GM13977 (cell line): ENCODE data around the gene CTNNBL1.

Experiments
- DNase-seq: peaks from one replicate; pipeline ENCODE4 v3.0.0; 2012; ENCODE audit warnings: low spot score
- CTCF ChIP-seq: IDR thresholded peaks from 2 replicates; pipeline ENCODE4 v1.5.1; 2012; ENCODE audit warnings: mild to moderate bottlenecking, control low read depth; ENCODE audit not compliant: insufficient read depth; ENCODE audit errors: extremely low read depth, missing control alignments
- in situ Hi-C: fragments of 300-500 bp; cut with MboI; formaldehyde crosslinking; loops from one replicate; pipeline ENCODE4 v1.12.0; 2022; ENCODE audit warnings: low sequenced_read_pairs, low pct_unique_long_range_greater_than_20kb, mixed read lengths, inconsistent platforms; ENCODE audit not compliant: unreplicated experiment

CTNNBL1 gene

GRCh38 chr20:37833221-37833896 lies 139.5 kb downstream of the CTNNBL1 start:
- in situ Hi-C loops: no loop called here
- TF ChIP-seq CTCF: no peak
- no peak for DNase-seq

GRCh38 chr20:37836926-37837325 lies 143.1 kb downstream of the CTNNBL1 start:
- in situ Hi-C loops: no loop called here
- TF ChIP-seq CTCF: no peak
- no peak for DNase-seq

GRCh38 chr20:37837924-37838323 lies 144.1 kb downstream of the CTNNBL1 start:
- no peak for DNase-seq
- no peak for TF ChIP-seq CTCF
- in situ Hi-C loops: no loop called here

GRCh38 chr20:37838769-37839431 lies 145.1 kb downstream of the CTNNBL1 start:
- TF ChIP-seq CTCF: no peak
- in situ Hi-C loops: no loop called here
- no peak for DNase-seq

DNA sequence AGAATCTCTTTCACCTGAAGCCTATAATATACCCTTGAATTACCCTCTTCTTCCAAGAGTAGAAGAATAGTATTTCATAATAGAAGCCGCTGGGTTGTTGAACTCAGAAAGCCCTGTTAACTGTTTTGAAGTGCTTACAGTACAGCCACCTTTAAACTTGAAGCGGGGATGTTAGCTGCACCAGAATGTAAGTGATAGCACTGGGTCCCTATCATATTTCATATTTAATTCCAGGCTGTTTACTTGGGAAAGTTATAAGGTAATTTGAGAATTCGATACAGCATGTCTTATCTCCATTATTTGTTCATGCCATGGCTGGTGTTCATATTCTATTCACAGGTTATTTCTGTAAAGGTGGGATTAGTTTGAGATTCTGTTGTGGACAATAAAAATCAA lies 145.6 kb downstream of the CTNNBL1 start:
- no peak for DNase-seq
- in situ Hi-C loops: no loop called here

GRCh38 chr20:37839955-37840354 lies 146.1 kb downstream of the CTNNBL1 start:
- in situ Hi-C loops: no loop called here
- DNase-seq: no peak
- TF ChIP-seq CTCF: no peak

More for the DNA sequence above, 145.6 kb downstream of the CTNNBL1 start:
- TF ChIP-seq CTCF: no peak

GRCh38 chr20:37841389-37841788 lies 147.6 kb downstream of the CTNNBL1 start:
- no peak for TF ChIP-seq CTCF
- DNase-seq: no peak
- in situ Hi-C loops: no loop called here
